Heart right ventricle (tissue), 16 donors: Measurements from ENCODE around the gene ADD2. TPM values are rescaled to one million over a fixed set of nuclear protein-coding genes. Genes with fewer than 3 reads are reported as not detected.

Experiments used
- ATAC-seq, 8 donors: fragments of 200-7000 bp; cut with Tn5 transposase; one replicate each; pipeline ENCODE4 v1.9.1; 2020; ENCODE audit warnings: mild to moderate bottlenecking in 8 of 8, moderate library complexity in 8 of 8, moderate number of reproducible peaks in 1 of 8
- DNase-seq, 2 donors: peaks; one replicate each; pipeline ENCODE4 v3.0.0-alpha.2; 2020
- H3K27ac ChIP-seq, 10 donors: fragments of 200-600 bp; sonication (generic) in 2 of 10; one replicate each; pipeline versions ENCODE4 v1.5.0 to v1.8.0; 2020 to 2022; ENCODE audit warnings: mild to moderate bottlenecking in 3 of 10
- H3K27me3 ChIP-seq, 7 donors: fragments of 200-600 bp; one replicate each; pipeline ENCODE4 v1.8.0; 2021 to 2022; ENCODE audit warnings: mild to moderate bottlenecking in 2 of 7
- H3K36me3 ChIP-seq, 9 donors: fragments of 200-600 bp; sonication (generic) in 1 of 9; one replicate each; pipeline versions ENCODE4 v1.5.0 to v1.8.0; 2020 to 2022; ENCODE audit warnings: mild to moderate bottlenecking in 2 of 9
- H3K4me1 ChIP-seq, 9 donors: fragments of 200-600 bp; sonication (generic) in 1 of 9; one replicate each; pipeline versions ENCODE4 v1.5.0 to v1.8.0; 2020 to 2022; ENCODE audit warnings: mild to moderate bottlenecking in 4 of 9
- H3K4me3 ChIP-seq, 10 donors: fragments of 200-600 bp; sonication (generic) in 2 of 10; one replicate each; pipeline versions ENCODE4 v1.5.0 to v1.8.0; 2020 to 2022; ENCODE audit warnings: mild to moderate bottlenecking in 7 of 10, moderate library complexity in 2 of 10
- H3K9me3 ChIP-seq, 11 donors: fragments of 200-600 bp in 10 of 11; sonication (generic) in 2 of 11; one replicate each; pipeline versions ENCODE4 v1.5.0 to v1.8.0; 2013 to 2022; ENCODE audit warnings: mild to moderate bottlenecking in 2 of 11, control low read depth in 1 of 11, moderate library complexity in 1 of 11
- CTCF ChIP-seq, 9 donors: fragments of 200-600 bp; sonication (generic) in 2 of 9; IDR thresholded peaks; one replicate each; pipeline versions ENCODE4 v1.5.0 to v1.8.0; 2021 to 2022; ENCODE audit warnings: antibody characterized with exemption in 9 of 9, mild to moderate bottlenecking in 5 of 9, moderate library complexity in 1 of 9
- WGBS, 2 donors: extraction: QIAGEN DNeasy Blood & Tissue Kit; methylation state at CpG; one replicate each; pipeline ENCODE4 v1.1.7; 2013; ENCODE audit warnings: inconsistent platforms in 1 of 2; 5-methylcytosine and 5-hydroxymethylcytosine counted together
- intact Hi-C, 10 donors: fragments of 100-400 bp; cut with DNase I; formaldehyde crosslinking; loops; one replicate each; pipeline versions ENCODE4 v1.11.1 to v1.14.2; 2022
- polyA plus RNA-seq, 2 donors: library from polyadenylated mRNA; stranded (reverse); fragments of 200-250 nt; gene quantifications; one replicate each; pipeline ENCODE4 v1.2.3, GENCODE V29; 2013
- total RNA-seq, 10 donors: library from RNA; stranded (reverse); fragmentation: NEBNext Ultra II Directional in 3 of 10; extraction: Animal tissue kit (Norgen Biotek cat#: 25700) in 3 of 10; gene quantifications; one replicate each; pipeline versions ENCODE4 v1.2.1 to v1.2.4, GENCODE V29; 2021 to 2023
- donor health status: Arrhythmogenic right ventricular cardiomyopathy.
- donor health status: ischemic (EF 13 %, LVEDD 7.1; RV severe dilation, severe dysfunction).
- donor health status: healthy with polysubstance abuse.
- donor health status: DM: no; HTN: yes; CAD: no.
- donor health status: DM: no; HTN: no; CAD: no.
- donor health status: ischemic (EF 25% LVEDD 6.9; RV normal size, moderate dysfunction).
- donor health status: ischemic (EF 25% LVEDD 5.7; RV mildly dilated, moderate dysfunction).
- donor health status: healthy.
- donor health status: DM: yes; HTN: yes; CAD: no.
- donor health status: Ischemic cardiomyopathy.
- donor health status: ischemic (EF 35%, LVEDD 5.7; RV mildly dilated, moderate dysfunction).
- donor health status: nonischemic (EF 11% LVEDD 7.7; RV severe dilation, severe dysfunction).
- donor health status: DM: yes; HTN: yes; CAD: no.
- donor health status: PGD.
- donor health status: ischemic (EF 29% LVEDD 5.4; RV normal size, mild dysfunction).
- donor health status: nonischemic (EF 23%, LVEDD 6.1; RV moderate dilation, normal function).

ADD2 gene
- total and polyA plus RNA-seq, 12 donors = 0.16 to 5.7 (median 2.2) TPM

GRCh38 chr2:70690846-70691245 is 77.2 kb downstream of the ADD2 start:
- Histone ChIP-seq H3K36me3 (peaks cover 0 to 18% (median 0%) of the 10 kb centered on the region in 9 donors), H3K4me1 (peaks cover 0 to 5% (median 0%) of the 10 kb centered on the region in 9 donors), H3K4me3 (no peak overlapping the region), H3K27me3 (peaks cover 0 to 2% (median 0%) of the 10 kb centered on the region in 7 donors), H3K27ac (no peak overlapping the region), H3K9me3 (no peaks in the 10 kb centered on the region)
- 90 to 96% methylated on average over 3 of the region's 3 CpGs for WGBS, 2 donors
- no peak for TF ChIP-seq CTCF (IDR thresholded peaks at IDR 0.05)
- ATAC-seq = no peak
- intact Hi-C loops = no loop called here
- DNase-seq = no peak

- Histone ChIP-seq H3K36me3 (peaks cover 0 to 18% (median 0%) of the 10 kb centered on the region in 9 donors), H3K9me3 (no peaks in the 10 kb centered on the region), H3K27ac (no peak overlapping the region), H3K27me3 (no peaks in the 10 kb centered on the region), H3K4me3 (no peak overlapping the region), H3K4me1 (peaks cover 0 to 5% (median 0%) of the 10 kb centered on the region in 9 donors)
- no peak for TF ChIP-seq CTCF (IDR thresholded peaks at IDR 0.05)
- intact Hi-C loops = no loop called here
- ATAC-seq (no peak), DNase-seq (no peak)
- 91 to 94% methylated on average over 5 of the region's 5 CpGs for WGBS, 2 donors
These were observed 79.6 kb downstream of the ADD2 start for GRCh38 chr2:70688427-70688826.

GRCh38 chr2:70687461-70687795 is 80.6 kb downstream of the ADD2 start:
- Histone ChIP-seq H3K4me3 (no peak overlapping the region), H3K27me3 (no peaks in the 10 kb centered on the region), H3K4me1 (peaks cover 0 to 5% (median 0%) of the 10 kb centered on the region in 9 donors), H3K36me3 (peaks cover 0 to 16% (median 0%) of the 10 kb centered on the region in 9 donors), H3K9me3 (no peaks in the 10 kb centered on the region), H3K27ac (no peak overlapping the region)
- intact Hi-C loops = no loop called here
- no peak for DNase-seq
- no peak for ATAC-seq
- TF ChIP-seq CTCF (IDR thresholded peaks at IDR 0.05) = no peak
- 95 to 99% methylated on average over 4 of the region's 4 CpGs for WGBS, 2 donors

GRCh38 chr2:70686577-70687460 is 81.2 kb downstream of the ADD2 start:
- intact Hi-C loops = no loop called here
- Histone ChIP-seq H3K4me3 (no peak overlapping the region), H3K27ac (no peak overlapping the region), H3K9me3 (no peaks in the 10 kb centered on the region), H3K27me3 (no peaks in the 10 kb centered on the region), H3K4me1 (peaks cover 0 to 5% (median 0%) of the 10 kb centered on the region in 9 donors), H3K36me3 (peaks cover 0 to 10% (median 0%) of the 10 kb centered on the region in 9 donors)
- peak in 7 of 8 donors; percentile 61 to 96 (median 84) for ATAC-seq
- WGBS, 2 donors = 55 to 56% methylated on average over 11 of the region's 11 CpGs
- peak; percentile 30 to 40 for DNase-seq
- TF ChIP-seq CTCF (IDR thresholded peaks at IDR 0.05) = peak in 6 of 9 donors; percentile 20 to 46 (median 34)
